ENCODE measurements around the gene P2RY6. TPM values are rescaled to one million over a fixed set of nuclear protein-coding genes. Genes with fewer than 3 reads are reported as not detected.

Gene P2RY6
- total and polyA plus RNA-seq, 2 donors from 2014 or later, result 6.7 to 17.9 TPM

DNA sequence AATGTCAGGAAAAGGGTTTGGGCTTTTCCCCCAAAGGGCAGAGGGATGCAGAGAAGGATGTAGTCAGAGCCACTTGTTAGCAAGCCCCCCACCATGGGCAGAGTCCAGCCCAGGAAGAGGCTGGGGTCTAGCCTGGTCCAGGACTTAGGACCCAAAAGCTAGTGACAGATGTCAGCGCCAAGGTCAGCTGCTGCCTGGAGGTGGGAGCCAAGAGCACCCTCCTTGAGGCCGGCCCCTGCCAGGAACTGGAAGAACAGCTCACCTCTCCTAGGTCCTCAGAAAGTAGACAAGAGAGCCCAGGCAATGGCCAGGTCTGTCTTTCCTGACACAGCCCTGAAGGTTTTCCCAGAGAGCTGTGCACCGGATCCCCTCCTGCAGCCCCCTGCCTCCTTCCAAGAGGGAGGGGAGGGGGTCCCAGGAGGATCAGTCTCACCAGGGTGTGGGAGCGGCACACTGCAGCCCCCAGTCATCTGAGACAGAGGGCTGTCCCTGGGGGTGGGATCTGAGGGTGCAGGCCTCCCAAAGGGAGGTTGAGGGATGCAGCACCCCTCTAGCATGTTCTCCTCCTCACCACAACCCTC lies 21.3 kb downstream of the P2RY6 start:
- TF ChIP-seq, protein P1, sequence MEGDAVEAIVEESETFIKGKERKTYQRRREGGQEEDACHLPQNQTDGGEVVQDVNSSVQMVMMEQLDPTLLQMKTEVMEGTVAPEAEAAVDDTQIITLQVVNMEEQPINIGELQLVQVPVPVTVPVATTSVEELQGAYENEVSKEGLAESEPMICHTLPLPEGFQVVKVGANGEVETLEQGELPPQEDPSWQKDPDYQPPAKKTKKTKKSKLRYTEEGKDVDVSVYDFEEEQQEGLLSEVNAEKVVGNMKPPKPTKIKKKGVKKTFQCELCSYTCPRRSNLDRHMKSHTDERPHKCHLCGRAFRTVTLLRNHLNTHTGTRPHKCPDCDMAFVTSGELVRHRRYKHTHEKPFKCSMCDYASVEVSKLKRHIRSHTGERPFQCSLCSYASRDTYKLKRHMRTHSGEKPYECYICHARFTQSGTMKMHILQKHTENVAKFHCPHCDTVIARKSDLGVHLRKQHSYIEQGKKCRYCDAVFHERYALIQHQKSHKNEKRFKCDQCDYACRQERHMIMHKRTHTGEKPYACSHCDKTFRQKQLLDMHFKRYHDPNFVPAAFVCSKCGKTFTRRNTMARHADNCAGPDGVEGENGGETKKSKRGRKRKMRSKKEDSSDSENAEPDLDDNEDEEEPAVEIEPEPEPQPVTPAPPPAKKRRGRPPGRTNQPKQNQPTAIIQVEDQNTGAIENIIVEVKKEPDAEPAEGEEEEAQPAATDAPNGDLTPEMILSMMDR (IDR thresholded peaks at IDR 0.05; ENCODE audit: borderline replicate concordance, extremely low read depth, insufficient read depth), result no peak
- no peak overlapping the region for H3K9ac ChIP-seq (ENCODE audit: low read length in 3 of 3)
- FAIRE-seq, result no peak
- no peaks in the 10 kb centered on the region for H3K27me3 ChIP-seq (ENCODE audit: control insufficient read depth, insufficient read depth, low read length)
- no peaks in the 10 kb centered on the region for H3K9me3 ChIP-seq (ENCODE audit: control insufficient read depth in 2 of 3, insufficient read depth in 1 of 3, low read length in 3 of 3)
- intact Hi-C loops (cut with DNase I), result loop anchor here (10.0 kb wide), 1 partner anchor 101 kb away; no protein-coding TSS in a partner anchor
- H3K36me3 ChIP-seq (ENCODE audit: control insufficient read depth in 2 of 3, insufficient read depth in 3 of 3, low read length in 3 of 3), result no peaks in the 10 kb centered on the region
- no peak overlapping the region for H3K4me3 ChIP-seq (ENCODE audit: low read length in 3 of 3)
- H3K4me1 ChIP-seq (ENCODE audit: control insufficient read depth in 2 of 3, insufficient read depth in 2 of 3, low read depth in 1 of 3, low read length in 3 of 3), result peaks cover 4 to 10% (median 10%) of the 10 kb centered on the region in 3 donors
- DNase-seq, result peak in 1 of 5 donors; percentile 72
- H3K27ac ChIP-seq (ENCODE audit: low read depth in 2 of 2, low read length in 2 of 2), result no peak overlapping the region

DNA sequence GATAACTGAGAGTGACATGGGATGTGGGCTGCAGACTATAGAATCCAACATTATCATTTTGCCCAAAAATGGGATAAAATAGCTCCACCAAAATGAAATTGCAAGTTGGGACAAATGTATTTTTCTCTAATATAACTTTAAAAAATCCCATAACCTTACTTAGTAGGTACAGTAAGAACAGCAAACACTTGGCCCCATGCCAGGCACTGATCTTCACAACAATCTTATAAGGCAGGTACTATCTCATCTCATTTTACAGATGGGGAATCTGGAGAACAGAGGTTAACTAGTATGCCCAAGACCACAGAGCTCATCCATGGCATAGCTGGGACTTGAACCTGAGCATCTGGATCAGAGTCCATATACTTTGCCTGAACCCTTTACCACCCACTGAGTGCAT lies 22.5 kb downstream of the P2RY6 start:
- H3K27me3 ChIP-seq (ENCODE audit: control insufficient read depth, insufficient read depth, low read length), result no peaks in the 10 kb centered on the region
- H3K36me3 ChIP-seq (ENCODE audit: control insufficient read depth in 2 of 3, insufficient read depth in 3 of 3, low read length in 3 of 3), result no peaks in the 10 kb centered on the region
- FAIRE-seq (no peak), DNase-seq (peak in 1 of 5 donors; percentile 28)
- TF ChIP-seq, protein P1 (IDR thresholded peaks at IDR 0.05; ENCODE audit: borderline replicate concordance, extremely low read depth, insufficient read depth), result no peak
- H3K27ac ChIP-seq (ENCODE audit: low read depth in 2 of 2, low read length in 2 of 2), result no peak overlapping the region
- no peak overlapping the region for H3K4me3 ChIP-seq (ENCODE audit: low read length in 3 of 3)
- H3K9me3 ChIP-seq (ENCODE audit: control insufficient read depth in 2 of 3, insufficient read depth in 1 of 3, low read length in 3 of 3), result no peaks in the 10 kb centered on the region
- intact Hi-C loops (cut with DNase I), result loop anchor here (10.0 kb wide), 1 partner anchor 100 kb away; no protein-coding TSS in a partner anchor
- H3K4me1 ChIP-seq (ENCODE audit: control insufficient read depth in 2 of 3, insufficient read depth in 2 of 3, low read depth in 1 of 3, low read length in 3 of 3), result peaks cover 0 to under 1% (median 0%) of the 10 kb centered on the region in 3 donors
- H3K9ac ChIP-seq (ENCODE audit: low read length in 3 of 3), result no peak overlapping the region

DNA sequence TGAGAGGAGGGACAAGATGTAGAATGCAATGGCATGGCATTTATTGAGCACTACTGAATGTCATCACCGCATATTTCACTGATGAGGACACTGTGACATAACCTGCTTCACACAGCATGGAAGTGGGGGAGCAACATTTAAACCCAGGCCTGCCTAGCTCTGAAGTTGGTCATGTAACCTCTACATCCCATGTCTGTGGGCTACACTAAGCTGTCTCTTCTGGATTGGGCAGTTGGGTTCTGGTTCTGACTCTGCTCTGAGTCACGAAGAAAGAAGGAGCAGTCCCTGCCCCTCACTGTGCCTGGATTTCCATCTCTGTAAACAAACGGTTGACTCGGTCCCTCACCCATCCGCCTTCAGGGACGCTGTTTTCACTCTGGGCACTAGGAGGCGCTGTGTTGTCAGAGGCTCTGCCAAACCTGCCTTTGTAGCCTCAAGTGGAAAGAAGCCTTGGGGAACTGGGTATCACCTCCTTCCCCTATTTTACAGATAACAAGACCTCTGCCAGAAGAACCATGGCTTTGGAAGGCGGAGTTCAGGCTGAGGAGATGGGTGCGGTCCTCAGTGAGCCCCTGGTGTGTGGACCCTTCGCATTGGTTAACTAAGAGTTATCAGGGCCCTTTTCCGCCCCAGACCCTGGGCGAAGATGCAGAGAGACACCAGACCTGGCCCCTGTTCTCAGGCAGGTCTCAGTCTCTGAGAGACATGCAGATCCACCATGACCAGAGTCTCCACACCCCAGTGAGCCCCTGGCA lies 23.3 kb downstream of the P2RY6 start:
- no peak overlapping the region for H3K4me3 ChIP-seq (ENCODE audit: low read length in 3 of 3)
- FAIRE-seq (no peak), DNase-seq (peak; percentile 73 to 85 (median 76))
- intact Hi-C loops (cut with DNase I), result loop anchor here (10.0 kb wide), 1 partner anchor 99 kb away; no protein-coding TSS in a partner anchor
- H3K36me3 ChIP-seq (ENCODE audit: control insufficient read depth in 2 of 3, insufficient read depth in 3 of 3, low read length in 3 of 3), result no peaks in the 10 kb centered on the region
- TF ChIP-seq, protein P1 (IDR thresholded peaks at IDR 0.05; ENCODE audit: borderline replicate concordance, extremely low read depth, insufficient read depth), result peak; percentile 84
- H3K27ac ChIP-seq (ENCODE audit: low read depth in 2 of 2, low read length in 2 of 2), result no peak overlapping the region
- no peaks in the 10 kb centered on the region for H3K27me3 ChIP-seq (ENCODE audit: control insufficient read depth, insufficient read depth, low read length)
- no peaks in the 10 kb centered on the region for H3K4me1 ChIP-seq (ENCODE audit: control insufficient read depth in 2 of 3, insufficient read depth in 2 of 3, low read depth in 1 of 3, low read length in 3 of 3)
- H3K9me3 ChIP-seq (ENCODE audit: control insufficient read depth in 2 of 3, insufficient read depth in 1 of 3, low read length in 3 of 3), result no peaks in the 10 kb centered on the region
- no peak overlapping the region for H3K9ac ChIP-seq (ENCODE audit: low read length in 3 of 3)

Measured in kidney (tissue), 14 donors.